GM21619 (cell line): ENCODE data around the gene CHL1.

Experiments
- ATAC-seq: cut with Tn5 transposase; IDR thresholded peaks from one replicate; pipeline ENCODE4 v1.9.1; 2021; ENCODE audit not compliant: unreplicated experiment

The CHL1 gene, protein sequence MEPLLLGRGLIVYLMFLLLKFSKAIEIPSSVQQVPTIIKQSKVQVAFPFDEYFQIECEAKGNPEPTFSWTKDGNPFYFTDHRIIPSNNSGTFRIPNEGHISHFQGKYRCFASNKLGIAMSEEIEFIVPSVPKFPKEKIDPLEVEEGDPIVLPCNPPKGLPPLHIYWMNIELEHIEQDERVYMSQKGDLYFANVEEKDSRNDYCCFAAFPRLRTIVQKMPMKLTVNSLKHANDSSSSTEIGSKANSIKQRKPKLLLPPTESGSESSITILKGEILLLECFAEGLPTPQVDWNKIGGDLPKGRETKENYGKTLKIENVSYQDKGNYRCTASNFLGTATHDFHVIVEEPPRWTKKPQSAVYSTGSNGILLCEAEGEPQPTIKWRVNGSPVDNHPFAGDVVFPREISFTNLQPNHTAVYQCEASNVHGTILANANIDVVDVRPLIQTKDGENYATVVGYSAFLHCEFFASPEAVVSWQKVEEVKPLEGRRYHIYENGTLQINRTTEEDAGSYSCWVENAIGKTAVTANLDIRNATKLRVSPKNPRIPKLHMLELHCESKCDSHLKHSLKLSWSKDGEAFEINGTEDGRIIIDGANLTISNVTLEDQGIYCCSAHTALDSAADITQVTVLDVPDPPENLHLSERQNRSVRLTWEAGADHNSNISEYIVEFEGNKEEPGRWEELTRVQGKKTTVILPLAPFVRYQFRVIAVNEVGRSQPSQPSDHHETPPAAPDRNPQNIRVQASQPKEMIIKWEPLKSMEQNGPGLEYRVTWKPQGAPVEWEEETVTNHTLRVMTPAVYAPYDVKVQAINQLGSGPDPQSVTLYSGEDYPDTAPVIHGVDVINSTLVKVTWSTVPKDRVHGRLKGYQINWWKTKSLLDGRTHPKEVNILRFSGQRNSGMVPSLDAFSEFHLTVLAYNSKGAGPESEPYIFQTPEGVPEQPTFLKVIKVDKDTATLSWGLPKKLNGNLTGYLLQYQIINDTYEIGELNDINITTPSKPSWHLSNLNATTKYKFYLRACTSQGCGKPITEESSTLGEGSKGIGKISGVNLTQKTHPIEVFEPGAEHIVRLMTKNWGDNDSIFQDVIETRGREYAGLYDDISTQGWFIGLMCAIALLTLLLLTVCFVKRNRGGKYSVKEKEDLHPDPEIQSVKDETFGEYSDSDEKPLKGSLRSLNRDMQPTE (N-terminal part only)

DNA sequence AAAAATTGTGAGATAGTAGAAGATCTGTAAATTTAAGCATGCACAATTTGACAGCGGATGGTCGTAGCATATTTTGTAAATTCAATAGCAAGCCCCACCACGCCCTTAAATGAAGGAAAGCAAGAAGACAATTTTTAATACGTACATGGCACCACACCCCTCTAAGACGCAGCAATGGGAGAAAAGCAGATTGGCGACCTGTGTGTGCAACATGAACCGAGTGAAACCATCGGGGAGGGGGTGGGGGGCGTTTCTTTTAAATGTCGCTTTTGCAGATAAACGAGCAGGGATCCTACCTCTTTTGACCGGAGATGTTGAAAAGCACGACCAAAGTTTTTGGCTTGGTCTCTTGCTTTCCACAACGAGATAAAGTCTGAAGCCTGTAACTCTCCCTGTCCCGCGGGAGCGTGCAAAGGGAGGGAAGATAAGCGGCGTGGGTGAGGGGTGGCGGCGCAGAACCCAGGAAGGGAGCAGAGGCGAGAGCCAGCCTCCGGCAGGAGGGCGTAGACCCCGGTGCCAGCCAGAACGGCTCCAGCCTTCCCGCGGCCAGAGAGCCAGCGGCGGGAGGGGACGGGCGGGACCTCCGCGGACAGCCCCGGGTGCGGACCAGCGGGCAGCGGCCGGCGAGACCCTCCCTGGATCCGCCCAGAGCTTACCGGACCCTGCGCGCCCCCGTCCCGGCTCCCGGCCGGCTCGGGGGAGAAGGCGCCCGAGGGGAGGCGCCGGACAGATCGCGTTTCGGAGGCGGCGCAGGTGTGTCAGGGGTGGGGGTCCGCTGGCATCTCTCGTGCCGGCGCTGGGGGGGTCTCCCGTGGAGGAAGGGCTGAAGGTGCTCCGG is at the start of gene CHL1:
Gene CHL1 (plus strand): TSS at position 453 of the 838 bp plus-strand sequence. CDS start 123,014 bp downstream, outside the sequence.
- ATAC-seq, result peak; percentile 24

DNA sequence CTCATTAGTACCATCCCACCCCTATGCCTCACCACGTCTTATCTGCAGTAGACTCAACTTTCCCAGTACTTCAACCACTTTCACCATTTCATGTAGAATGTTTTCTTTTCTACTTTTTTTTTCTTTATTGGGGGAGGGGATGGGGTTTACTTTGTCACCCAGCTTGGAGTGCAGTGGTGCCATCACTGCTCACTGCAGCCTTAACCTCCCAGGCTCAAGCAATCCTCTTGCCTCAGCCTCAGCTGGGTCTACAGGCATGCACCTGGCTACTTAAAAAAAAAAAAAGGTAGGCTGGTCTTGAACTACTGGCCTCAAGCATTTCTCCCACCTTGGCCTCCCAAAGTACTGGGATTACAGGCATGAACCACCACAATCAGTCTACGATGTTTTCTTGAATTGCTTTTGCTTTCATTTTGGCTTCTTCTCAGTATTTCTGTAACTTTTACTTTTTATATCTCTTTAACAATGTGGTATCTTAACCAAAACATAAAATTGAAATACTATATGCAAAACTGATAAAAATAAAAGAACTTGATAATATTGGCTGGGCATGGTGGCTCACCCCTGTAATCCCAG is 44.9 kb upstream of the CHL1 start:
- no peak for ATAC-seq

DNA sequence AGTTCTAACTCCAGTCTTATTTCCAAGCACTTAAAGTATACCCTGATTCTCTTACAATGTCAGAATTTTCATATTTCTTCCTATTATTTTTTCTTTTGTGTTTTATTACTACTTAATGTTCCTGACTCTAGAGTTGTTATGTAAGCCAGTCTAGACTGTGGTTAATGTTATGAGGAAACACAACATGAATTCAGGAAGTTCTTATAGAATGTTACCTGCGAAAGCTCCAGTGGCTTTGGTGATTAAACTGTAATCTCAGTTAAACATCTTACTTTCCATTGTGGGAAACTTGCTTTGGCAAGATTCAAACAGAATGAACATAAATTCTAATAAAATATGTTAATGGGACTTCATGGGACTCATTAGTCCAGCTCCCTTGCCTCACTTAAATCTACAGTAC is 36.6 kb upstream of the CHL1 start:
- no peak for ATAC-seq

DNA sequence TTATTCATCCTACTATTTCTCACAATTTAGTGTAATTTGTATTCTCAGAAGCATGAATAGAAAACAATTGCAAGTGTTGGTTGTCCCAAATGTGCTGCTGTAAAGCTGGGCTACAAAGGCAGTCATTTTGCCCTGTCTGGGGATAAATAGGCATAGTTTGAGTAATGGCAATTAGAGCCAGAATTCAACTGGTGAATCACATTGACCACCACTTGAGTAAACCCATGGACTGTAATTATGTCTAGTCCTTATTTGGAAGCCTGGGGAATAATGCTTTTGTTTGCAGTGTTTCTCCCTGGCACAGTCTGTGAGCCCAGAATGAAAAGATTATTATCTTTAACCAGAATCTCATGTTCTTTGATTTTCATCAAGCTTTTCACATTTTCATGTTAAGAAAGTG is 30.5 kb upstream of the CHL1 start:
- no peak for ATAC-seq

DNA sequence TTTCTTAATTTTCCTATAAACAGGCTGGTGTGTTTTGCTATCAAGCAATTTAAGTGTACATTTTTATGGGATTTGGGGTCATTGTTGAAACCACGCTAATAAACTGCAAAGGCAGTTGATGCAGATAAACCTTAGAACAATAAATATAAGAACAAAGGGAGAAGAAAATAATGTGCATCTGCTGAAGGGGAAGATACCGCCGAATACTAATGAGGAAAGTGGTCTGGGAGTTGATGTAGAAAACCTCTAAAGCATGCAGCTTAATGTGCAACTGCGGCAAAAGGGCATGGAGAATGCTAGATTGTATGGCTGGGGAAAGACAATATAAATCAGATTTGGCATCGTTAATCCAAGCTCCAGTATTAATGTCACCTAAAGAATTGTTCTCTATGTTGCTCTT is 29.8 kb upstream of the CHL1 start:
- ATAC-seq, result no peak

DNA sequence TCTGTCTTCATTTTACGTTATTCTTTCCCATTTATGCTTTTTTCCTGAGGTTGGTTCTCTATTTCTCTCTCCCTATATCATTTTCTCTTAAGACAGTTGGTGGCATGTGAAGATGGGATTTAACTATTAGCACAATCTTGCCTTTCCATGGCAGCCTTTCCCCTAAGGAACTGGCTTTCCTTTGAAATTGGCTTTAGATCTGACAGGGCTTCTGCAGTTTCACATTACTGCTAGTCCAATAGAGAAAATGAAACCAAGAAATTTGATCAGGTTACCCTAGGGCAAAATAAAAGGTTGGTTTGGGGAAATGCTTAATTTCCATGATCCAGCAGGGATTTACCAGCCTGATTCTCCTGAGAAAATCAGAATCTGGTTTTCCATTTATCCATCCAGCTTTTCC is 22.7 kb upstream of the CHL1 start:
- ATAC-seq, result peak; percentile 90

DNA sequence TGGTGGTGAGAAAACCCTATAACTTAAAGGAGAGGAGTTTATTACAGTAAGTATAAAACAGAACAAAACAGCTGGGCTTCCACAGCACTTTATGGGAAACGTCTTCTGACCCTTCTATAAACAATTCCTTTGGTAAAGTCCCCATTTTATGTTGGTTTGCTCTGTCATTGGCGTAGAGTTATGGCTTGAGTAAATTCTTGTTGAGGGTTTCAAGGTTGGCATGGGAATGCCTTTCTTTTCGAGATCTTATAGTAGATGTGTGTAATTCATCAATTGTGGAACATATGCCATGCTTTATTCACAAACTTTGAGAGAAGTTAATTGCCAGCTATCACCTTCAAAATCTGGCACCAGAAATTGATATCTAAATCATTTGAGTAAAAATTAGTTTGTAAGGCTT is 11.6 kb upstream of the CHL1 start:
- ATAC-seq, result no peak

DNA sequence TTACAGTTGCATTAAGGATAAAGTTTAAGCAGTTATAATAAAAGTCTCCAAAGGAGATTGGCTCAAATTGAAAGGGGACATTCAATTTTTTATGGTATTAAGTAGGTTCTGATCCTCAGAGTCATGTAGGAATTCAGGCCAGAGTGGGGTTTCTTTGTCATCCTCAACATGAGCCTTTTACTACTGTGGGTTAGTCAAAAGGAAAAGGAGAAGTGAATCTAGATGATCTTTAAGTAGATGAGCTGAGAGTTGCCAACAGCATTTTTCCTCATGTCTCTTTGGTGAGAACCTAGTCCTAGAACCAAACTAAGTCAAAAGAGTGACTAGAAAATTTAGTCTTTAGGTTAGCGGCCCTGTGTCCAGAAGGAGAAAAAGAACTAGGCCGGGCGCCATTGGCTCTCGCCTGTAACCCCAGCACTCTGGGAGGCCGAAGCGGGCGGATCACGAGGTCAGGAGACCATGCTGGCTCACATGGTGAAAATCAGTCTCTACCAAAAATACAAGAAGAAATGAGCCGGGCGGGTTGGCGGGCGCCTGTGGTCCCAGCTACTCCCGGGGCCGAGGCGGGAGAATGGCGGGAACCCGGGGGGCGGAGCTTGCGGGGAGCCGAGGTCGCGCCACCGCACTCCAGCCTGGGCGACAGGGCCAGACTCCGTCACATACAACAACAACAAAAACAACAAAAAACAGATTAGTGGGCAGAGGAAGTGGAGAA is 4.2 kb upstream of the CHL1 start:
- ATAC-seq, result peak; percentile 49

DNA sequence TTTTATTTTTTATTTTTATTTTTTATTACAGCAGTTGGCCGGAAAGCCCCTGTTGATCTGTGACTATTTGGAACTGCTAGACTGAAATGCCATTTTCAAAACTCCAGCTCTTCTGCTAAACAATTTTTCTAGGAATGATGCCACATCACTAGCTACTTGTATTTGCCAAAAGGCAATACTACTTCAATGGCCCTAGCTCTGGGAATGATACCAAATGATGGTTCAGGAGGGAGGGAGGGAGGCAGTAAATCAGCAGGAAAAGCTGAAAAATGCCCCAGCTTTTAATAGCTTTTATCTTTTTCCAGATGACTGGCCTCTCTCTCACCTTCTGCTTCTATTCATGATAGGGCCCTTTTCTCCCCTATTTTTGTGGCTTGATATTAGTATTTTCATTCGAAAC is 2.6 kb upstream of the CHL1 start:
- ATAC-seq, result no peak

DNA sequence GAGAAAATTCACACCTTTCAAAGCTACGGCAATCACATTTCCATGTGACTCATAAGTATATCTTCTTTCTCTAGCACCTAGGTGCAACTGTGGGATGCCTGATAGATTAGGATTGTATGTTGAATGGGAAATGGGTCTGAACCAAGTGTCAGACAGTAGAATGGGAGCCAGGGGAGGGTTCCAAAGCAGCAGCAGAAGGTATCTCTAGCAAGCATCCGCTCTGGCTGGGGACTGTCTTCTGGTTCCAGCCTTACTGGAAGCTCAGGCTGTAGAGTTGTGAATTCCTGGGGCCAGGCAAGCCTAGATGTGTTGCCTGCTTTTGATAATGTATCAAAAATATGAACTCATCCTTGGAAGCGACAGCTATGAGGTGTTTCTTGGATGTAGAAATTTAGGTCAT is 2.1 kb upstream of the CHL1 start:
- ATAC-seq, result no peak

DNA sequence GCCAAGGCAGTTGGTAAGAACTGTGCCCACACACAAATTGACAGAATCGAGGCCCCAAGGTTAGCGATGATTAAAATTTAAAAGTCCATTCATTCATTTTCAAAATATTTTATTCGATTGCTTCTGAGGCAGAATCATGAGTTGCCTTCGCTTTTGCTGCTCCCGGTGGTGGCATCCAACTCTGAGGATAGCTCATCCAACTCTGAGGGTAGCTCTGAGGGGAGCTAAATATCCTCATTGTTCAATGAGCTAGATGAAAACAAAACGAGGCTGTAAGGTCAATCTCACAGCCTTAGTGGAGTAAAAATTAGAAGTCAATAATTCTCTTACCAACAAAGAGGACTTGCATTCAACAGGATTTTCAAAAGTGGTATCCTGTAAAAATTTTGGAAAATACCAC is 897 bp upstream of the CHL1 start:
- ATAC-seq, result no peak

DNA sequence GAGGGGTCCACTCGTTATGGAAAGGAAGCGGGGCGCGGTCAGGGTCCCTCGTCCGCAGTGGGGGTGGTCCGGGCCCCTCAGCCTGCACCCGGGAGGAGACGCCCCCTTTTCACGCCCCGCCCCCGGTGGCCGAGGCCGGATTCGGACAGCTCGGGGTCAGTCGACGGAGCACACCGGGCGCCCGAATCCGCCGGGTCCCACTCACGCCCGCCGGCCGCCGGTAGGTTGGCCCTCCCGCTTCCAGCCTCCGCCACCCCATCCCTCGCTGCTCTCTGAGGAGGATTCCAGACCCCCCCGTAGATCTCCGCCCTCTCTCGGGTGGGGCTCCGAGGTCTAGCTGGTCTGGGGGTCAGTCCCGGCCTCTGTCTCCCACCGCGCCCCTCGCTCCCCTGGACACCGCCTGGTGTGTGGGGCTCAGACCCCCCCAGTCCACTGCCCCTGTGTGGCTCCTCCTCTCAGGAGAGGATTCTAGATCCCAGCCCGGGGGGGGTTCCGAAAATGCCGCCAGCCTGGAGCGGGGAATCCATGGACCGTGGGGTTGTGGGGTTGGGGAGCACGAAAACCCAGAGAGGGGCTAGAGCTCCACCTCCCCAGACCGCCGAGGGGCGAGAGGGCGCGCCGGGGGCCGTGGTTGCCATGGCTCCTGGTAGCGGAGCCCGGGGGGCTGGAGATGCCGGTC is 725 bp downstream of the CHL1 start:
- peak; percentile 28 for ATAC-seq

DNA sequence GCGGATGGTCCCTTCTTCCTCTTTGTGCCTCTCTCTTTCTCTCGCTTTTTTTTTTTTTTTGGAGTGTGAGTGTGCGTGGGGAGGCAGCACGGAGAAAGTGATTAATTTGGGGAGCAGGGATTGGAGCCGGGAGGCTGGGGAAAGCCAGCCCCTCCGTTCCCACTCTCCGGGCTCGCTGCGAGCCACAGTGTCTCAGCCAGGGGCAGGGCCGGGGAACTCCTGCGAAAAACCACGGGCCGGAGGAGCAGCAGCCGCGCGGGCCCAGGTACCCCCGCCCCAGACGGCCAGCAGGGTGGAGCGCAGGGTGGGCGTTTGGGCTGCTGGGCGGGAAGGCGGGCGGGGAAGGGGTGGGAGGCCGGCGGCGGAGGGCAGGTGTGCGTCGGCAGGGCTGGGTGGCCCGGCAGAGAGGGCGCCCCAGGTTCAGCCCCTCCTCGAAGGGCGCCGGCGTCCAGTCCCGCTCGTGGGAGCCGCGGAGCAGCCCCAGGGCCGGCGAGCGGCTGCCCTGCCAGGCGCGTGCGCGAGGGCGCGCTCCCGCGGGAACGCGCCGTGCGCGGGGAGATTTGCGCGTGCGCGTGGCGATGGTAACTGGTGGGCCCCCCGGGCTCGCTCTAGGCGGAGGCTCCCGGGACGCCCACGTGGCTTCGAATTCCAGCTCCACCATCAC is 1.4 kb downstream of the CHL1 start:
- ATAC-seq, result peak; percentile 31

DNA sequence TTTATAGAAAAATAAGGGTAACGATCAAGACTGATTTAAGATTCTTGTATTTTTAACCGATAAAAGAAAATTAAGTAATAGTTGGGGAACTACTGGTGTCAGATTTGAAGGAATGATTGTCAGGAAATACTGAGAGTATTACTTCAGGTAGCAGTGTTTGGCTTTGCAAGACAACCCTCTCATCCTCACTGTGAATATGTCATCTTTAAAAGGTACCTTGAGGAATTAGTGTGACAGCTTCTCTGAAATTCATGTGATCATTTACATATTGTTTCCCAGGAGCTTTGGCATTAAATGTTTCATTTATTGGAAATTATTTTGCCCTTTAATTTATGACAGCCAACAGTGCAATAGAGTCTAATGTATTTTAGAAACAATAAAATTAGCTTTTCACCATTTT is 3.3 kb downstream of the CHL1 start:
- no peak for ATAC-seq

DNA sequence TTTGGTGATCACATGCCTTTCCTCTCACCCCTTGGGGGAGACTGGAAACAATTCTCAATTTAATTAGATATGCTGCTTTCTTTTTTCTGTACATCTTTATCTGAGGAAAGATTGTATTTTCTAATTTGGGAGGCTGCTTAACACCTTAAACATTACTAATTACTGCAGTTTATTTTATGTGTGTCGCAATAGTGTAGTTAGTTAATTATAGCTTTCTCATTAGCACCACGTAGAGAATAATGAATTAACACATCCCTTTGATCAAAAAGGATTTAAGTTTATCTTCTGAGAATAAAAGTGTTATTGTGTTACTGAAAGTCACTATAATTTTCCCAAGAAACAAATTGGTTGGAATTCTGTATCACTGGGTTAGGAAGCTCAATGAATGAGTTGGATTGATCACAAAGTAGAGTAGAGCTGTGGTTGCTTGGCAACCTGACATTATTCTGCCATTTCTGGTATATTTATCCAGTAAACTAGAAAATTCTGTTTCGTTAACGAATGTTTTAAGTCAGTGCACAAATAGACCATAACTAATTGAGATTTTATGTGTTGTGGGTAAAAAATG is 4.3 kb downstream of the CHL1 start:
- ATAC-seq, result no peak

DNA sequence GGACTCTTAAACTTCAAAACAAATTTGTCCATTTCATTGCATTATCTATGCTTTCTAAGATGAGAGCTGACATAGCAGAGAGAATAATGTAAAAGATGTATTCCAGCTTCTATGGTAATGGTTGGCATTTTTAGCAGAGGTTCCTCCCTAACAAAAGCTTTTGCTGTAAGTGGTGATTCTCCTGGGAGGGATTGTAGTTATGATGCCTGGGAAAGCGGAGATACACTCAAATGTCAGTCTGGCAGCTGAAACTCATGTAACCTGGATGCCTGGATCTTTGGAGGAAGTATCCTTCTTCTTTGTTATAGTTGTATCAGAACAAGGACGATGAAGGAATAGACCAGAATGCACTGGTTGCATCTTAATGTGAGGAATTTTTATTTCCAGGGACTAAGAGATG is 7.5 kb downstream of the CHL1 start:
- no peak for ATAC-seq

DNA sequence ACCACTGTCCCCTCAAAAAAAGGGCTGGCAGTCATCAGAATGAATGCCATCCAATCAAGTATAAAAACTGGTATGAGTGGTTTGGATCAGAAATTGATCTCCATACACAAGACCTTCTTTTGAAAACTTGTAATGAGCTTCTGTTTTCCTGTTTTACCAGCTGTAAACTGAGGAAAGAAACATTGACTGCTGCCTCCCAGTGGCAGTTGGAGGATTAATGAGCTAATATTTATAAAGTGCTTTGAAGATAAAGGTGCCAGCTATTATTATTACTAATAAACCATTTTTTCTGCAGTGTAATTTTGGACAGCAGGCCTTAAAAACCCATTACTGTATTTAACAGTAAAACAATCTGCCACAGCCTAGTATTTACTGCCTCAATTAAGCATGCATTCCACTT is 11.4 kb downstream of the CHL1 start:
- ATAC-seq, result no peak

DNA sequence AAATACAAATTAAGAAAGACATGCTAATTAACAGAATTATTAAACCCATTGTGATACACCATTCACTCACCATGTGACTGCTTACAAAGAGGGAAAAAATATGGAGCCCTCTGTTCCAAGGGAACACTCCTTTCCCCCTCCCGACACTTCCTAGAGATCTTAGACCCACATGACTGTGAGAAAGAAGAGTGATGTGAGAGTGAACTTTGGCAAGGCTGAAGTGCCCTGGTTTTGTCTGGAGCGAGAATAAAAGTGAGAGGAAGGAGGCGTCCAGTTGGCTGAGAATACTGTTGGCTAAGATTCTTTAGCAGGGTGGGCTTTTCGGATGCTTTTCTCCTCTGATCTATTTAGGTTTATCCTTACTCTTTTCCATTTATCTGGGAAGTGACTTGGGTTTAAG is 14.1 kb downstream of the CHL1 start:
- ATAC-seq, result no peak
